ENCODE measurements around the gene FRMD6. TPM values are rescaled to one million over a fixed set of nuclear protein-coding genes. Genes with fewer than 3 reads are reported as not detected.

FRMD6 gene
- polyA plus RNA-seq (ENCODE audit: insufficient read length in 10 of 10) = 10 to 100 TPM; 22.3 to 40.8 (median 30.4) TPM
- long read RNA-seq, donor 1, partial matches to known transcripts = 0 of 1 reads
- long read RNA-seq, donor 1, other reads (novel, unspliced or antisense) = 0 of 1 reads
- long read RNA-seq, donor 2, full-length matches to known transcripts = 4 of 4 reads
- long read RNA-seq, donor 2, partial matches to known transcripts = 0 of 4 reads
- long read RNA-seq, donor 2, other reads (novel, unspliced or antisense) = 0 of 4 reads
- long read RNA-seq, donor 3 = 0 reads
- long read RNA-seq, donor 4, full-length matches to known transcripts = 1 of 1 reads
- long read RNA-seq, donor 4, partial matches to known transcripts = 0 of 1 reads
- long read RNA-seq, donor 4, other reads (novel, unspliced or antisense) = 0 of 1 reads
- long read RNA-seq, donor 5, full-length matches to known transcripts = 5 of 43 reads
- long read RNA-seq, donor 5, partial matches to known transcripts = 38 of 43 reads
- long read RNA-seq, donor 5, other reads (novel, unspliced or antisense) = 0 of 43 reads
- long read RNA-seq, donor 6, full-length matches to known transcripts = 2 of 8 reads
- long read RNA-seq, donor 6, partial matches to known transcripts = 6 of 8 reads
- long read RNA-seq, donor 6, other reads (novel, unspliced or antisense) = 0 of 8 reads
- long read RNA-seq, donor 7, full-length matches to known transcripts = 1 of 1 reads
- long read RNA-seq, donor 7, partial matches to known transcripts = 0 of 1 reads
- long read RNA-seq, donor 7, other reads (novel, unspliced or antisense) = 0 of 1 reads
- long read RNA-seq, donor 8, full-length matches to known transcripts = 1 of 1 reads
- long read RNA-seq, donor 8, partial matches to known transcripts = 0 of 1 reads
- long read RNA-seq, donor 8, other reads (novel, unspliced or antisense) = 0 of 1 reads
- long read RNA-seq, donor 9, full-length matches to known transcripts = 1 of 1 reads
- long read RNA-seq, donor 9, partial matches to known transcripts = 0 of 1 reads
- long read RNA-seq, donor 9, other reads (novel, unspliced or antisense) = 0 of 1 reads

DNA sequence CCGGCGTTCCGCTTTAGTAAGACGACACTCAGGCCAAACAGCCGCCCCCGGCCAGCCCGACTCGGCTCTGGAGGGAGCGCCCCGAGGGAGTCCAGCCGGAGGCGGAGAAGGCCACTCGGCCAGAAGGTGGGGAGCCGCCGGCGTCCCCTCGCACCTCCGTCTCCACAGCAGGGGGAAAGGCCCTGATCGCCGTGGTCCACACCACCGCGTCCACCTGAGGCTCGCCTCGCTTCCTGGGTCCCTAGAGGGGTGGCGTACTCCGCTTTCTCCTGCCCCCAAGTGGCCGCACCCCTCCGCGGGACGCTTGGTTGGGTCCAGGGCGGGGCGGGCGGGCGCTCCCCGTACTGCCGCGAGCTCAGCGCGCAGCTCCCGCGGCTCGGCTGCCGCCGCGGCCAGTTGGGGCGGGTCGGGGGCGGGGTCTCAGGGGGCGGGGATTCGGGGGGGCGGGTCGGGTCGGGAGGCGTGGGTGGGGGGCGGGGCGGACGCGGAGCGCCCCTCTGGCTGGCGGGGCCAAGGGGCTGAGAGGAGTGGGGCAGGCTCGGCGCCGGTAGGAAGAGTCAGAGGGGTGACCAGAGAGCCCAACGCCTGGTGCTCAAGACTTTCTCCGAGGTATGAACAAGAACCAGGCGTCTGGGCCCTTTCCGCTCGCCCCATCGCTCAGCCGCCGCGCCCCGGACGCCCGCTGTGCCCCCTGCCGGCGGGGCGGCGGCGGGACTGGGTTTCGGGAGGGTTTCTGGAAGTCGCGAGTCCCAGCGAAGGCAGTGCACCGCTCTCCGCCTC lies at the start of gene FRMD6:
FRMD6 (plus strand) TSS at position 523 of the 780 bp plus-strand sequence. CDS start 37,927 bp downstream, outside the sequence.
- peak; percentile 90 to 98 (median 94) for DNase-seq

DNA sequence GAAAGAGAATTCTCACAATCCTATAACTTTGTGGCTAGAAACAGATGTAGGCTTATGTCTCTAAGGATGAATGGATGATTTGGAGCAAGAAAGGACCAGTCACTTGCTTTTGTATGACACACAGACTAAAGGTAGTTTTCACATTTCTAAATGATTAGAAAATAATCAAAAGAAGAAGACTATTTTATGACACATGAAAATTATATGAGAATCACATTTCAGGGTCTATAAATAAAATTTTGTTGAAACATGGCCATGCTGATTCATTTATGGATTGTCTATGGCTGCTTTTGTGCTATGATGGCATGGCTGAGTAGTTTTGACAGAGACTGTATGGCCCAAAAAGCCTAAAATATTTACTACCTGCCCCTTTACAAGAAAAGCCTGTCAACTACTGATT lies 49.4 kb upstream of the FRMD6 start:
- DNase-seq = peak in 1 of 3 donors; percentile 68

DNA sequence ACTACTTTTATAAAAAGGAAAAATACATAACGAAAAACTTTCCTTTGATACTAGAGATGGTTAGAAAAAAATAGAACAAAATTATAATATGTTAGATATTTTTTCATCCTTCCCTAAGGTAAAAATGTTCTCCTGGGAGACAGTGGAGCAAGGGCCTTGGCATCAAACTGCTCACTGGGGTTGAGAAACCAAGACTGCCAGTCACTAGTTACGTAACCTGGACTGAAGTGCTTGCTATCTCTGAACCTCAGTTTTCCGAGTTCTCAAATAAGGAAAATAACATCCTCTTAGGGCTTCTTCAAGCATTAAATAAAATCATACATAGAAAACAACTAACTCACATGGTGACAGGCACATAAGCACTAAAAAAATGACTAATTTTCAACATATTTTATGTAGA lies 48.2 kb upstream of the FRMD6 start:
- no peak for DNase-seq

- peak in 1 of 3 donors; percentile 95 for DNase-seq
These were observed 47.6 kb upstream of the FRMD6 start for GRCh38 chr14:51604073-51604472.

DNA sequence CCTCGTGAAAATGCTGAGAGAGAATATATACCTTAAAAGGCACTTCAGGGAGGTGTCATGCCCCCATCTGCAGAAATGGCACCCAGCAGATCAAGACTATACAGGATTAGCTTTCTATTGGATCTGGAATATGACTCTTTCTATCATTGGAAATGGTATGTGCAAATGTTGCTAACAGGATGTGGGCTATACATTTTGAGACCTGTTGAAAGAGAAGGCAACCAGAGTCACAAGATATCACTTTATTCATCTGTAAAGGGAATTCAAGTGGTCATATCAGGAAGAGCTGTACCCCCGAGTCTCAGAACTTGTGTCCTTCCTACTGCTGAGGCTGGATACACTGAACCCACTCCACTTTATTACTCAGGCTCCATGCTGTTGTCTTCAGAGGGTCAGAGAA lies 46.1 kb upstream of the FRMD6 start:
- DNase-seq = no peak

DNA sequence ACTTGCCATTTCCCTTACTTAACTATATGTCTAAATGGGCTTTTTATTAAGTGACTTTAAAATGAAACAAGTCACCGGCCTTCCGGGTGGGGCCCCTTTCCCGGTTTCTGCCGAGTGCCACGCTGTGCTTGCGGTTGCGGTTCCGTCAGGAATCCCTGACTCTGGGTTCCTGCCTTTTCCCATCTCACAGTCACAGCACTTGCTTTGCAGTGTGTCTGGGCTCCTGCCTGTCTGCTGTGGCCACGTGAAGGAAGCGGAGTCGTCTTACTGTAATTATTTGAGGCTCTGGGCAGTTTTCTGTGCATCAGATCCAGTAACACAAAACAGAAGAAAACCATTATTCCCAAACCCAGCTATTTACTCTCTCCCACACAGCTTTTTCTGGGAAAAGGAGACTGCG lies 44.0 kb upstream of the FRMD6 start:
- peak; percentile 60 to 95 (median 72) for DNase-seq

- DNase-seq = no peak
These were observed 42.3 kb upstream of the FRMD6 start for GRCh38 chr14:51609251-51609954.

DNA sequence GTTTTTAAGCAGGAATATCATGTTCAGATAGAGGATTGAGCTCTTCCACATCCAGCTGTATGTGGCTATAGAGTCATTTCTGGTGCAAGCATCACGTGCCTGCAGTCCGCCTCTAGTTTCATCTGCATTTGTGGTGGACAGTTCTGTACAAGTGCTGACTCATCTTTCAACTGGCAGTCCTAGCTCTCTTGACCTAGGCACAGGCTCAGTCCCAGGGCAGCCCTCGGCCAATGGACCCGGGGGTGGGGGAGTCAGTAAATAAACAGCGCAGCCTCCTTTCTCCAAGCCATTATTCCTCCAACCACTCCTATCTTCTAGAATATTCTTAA lies 41.8 kb upstream of the FRMD6 start:
- DNase-seq = no peak

- no peak for DNase-seq
These were observed 40.9 kb upstream of the FRMD6 start for GRCh38 chr14:51610771-51611170.

GRCh38 chr14:51612449-51612848 lies 39.3 kb upstream of the FRMD6 start:
- DNase-seq = no peak

DNA sequence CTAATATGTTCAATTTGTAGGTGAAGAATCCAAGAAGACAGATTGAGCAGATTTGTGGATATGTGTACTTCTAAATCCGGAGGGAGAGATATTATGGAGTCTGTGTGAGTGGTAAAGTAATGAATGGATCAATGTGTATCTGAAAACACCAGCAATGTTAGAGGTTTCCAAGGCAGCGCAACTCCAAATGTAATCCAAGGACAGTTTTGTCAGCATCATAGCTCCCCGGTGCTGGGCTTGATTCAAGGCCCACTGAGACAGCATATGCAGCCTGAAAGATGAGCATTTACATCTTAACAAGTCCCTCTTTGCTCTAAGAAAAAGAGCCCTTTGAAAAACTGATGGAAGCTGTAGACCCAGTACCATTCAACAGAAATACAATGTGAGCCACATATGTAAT lies 38.3 kb upstream of the FRMD6 start:
- DNase-seq = peak in 1 of 3 donors; percentile 60

DNA sequence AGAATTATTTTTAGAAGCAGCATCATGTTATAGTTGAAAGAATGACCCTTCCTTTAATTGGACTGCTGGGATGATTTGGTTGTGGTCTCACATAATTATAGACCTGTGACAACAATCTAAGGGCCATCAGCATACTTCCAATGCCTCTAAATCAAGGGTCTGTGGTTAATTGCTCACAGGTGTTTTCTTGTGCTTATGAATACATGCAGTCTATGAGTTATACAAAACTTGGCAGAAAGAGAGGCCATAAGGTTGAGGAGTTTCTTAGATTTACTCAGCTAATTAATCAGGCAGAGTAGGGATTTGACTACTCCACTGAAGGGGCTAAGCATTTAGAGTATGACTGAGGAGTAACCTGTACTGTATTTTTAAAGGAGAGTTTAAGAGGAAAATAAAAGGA lies 37.0 kb upstream of the FRMD6 start:
- DNase-seq = peak in 1 of 3 donors; percentile 53

DNA sequence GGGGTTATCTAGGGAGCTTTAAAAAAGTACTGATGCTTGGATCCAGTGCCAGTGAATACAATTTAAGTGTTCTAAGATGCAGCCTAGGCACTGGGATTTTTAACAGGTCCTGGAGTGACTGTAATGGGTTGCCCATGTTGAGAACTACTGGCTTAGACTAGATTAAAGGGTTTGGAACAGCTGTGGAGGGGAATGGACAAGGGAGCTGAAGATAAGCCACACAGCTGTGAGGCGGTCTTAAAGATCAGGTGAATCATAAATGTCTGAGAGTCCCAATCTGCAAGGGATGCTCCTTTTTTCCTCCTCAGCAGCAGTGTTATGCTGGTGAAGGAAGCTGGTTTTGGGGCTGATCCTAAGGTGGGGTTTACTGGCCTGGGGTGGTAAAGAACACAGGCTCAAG lies 35.5 kb upstream of the FRMD6 start:
- DNase-seq = no peak

DNA sequence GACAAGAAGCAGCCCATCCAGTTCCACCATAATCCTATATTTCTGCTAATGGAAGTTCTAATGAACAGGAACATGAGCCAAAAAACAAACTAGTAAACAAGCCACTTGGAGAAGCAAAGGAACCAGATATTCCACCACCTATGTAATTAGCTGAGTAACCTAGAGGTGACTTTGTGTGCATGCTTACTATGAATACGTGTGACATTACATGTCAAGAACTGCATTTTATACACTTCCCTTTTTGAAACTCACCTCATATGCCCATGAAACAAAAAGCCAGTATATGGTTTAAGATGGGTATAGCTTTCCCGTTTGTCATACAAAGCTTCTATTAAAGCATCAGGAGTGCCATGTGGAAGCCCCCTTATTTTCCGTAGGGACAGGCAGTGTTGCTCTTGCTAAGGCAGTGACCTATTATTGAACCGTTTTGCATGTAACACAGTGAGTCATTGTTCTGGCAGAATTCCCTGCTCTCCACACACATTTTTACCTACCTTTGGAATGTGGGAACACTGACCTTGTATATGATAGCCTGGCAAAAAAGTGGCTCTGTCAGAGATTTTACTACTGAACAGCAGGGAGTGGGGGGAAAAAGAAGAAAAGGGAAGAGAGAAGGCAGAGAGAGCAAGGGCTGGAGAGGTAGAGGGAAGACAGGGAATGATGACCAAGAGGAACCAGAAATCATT lies 34.8 kb upstream of the FRMD6 start:
- DNase-seq = peak in 2 of 3 donors; percentile 47 to 90

DNA sequence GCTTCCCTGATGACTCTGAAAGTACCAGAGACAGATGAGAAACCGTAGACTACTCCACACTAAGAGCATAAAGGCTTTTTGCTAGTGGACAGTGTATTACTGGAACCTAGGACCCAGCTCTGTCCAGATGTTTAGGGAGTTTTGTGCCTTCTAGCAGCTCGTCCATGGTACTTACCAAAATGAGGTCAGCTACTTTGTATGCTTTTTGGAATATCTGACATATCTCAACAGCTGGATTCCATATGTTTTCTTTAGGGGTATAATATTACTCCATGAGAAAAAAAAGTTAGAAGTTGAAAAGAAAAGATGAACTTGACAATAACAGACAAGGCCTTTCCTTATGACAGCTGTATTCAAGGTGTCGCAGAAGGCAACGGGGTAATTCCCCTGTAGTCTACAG lies 32.1 kb upstream of the FRMD6 start:
- peak in 1 of 3 donors; percentile 58 for DNase-seq

DNA sequence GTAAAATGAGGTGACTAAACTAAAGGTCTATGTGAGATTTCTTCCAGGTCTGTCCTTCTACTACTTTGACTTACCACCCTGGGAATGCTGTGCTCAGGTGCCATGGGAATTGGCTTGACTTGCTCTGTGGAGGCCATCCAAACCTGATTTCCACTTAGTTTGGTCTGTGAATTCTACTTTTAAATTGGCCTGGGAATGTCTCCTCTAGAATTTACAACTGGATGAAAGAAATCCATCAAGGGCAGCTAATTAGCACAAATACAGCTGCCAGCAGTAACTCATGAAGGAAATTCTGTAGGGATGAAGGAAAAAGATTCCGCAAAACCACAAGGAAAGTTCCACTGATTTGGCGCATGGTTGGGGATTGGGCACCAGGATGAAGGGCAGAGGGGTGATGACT lies 31.7 kb upstream of the FRMD6 start:
- no peak for DNase-seq

DNA sequence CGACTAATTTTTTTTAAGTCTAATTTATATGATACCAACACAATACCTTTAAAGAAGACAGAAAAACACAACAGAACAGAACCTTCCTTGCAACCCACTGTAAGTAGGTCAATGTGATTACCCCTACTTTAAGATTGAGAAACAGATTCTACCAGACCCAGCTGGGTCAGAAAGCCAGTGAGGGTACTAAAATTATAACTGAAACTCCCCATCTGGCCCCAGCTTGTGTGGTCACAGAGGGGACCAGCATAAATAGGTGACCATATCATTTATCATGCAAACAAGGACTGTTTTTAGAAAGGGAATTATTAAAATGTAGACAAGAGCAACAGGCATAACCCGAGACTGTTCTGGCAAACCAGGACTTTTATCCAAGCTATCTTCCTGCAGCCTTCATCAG lies 30.1 kb upstream of the FRMD6 start:
- DNase-seq = no peak

DNA sequence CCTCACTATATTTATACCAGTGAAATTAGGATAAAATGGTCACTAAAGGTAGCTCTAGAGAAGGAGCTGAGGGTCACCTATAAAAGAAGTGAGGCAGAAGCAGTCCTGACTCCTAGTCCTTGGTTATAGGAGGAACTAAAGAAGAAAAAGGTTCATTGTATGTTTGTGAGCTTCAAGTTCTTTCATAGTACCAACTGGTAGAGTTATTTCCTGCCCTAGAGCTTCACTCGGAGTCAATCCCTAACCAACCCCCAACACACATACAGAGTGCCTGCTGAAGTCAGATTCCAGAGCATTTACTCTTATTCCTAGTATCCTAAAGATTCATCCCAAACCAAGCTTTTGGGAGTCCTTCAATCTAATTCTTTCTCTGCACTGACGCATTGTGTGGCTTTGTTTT lies 29.3 kb upstream of the FRMD6 start:
- no peak for DNase-seq

DNA sequence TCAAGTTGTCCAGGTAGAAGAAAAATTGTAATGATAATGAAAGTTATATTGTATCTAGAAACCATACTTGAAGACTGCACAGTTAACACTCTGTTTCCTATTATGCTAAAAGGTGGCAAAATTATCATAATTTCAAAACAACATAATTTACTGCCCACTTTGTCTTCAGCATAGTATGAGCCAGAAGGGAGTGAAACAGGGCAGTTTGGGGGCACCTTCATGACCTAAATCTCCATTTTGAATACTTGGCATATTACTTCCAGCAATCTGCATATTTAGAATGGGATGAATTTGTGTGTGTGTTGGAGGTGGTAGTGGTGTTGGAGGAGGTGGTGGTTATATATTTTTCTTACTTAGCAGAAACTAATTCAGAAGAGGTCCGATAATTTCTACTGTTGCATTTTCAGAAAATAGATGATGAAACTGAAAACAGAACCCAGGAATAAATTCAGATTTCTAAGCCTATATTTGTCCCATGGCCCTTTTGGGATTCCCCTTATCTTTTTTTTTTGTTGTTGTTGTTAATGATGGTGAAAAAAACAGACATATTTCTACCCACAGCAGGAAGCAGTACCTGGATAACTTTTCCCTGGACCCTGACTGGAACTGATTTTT lies 26.6 kb upstream of the FRMD6 start:
- no peak for DNase-seq

- no peak for DNase-seq
These were observed 25.5 kb upstream of the FRMD6 start for GRCh38 chr14:51626185-51626584.

Measured in muscle of back (tissue), 13 donors.